LNCaP clone FGC (cell line): ENCODE results near the gene ENTPD6.

Experiments used
- DNase-seq: peaks from one replicate; pipeline ENCODE4 v3.0.0-alpha.2; 2011; ENCODE audit warnings: low read depth
- H3K4me3 ChIP-seq: 2 replicates; pipeline ENCODE4 v1.5.1; 2011; ENCODE audit warnings: mild to moderate bottlenecking, low read depth, low read length, control low read depth
- TF ChIP-seq, protein P1 (sequence below): IDR thresholded peaks from 2 replicates; pipeline ENCODE4 v1.5.1; 2012; ENCODE audit warnings: mild to moderate bottlenecking; ENCODE audit not compliant: control insufficient read depth, insufficient read depth; ENCODE audit errors: extremely low read depth

Gene ENTPD6

DNA sequence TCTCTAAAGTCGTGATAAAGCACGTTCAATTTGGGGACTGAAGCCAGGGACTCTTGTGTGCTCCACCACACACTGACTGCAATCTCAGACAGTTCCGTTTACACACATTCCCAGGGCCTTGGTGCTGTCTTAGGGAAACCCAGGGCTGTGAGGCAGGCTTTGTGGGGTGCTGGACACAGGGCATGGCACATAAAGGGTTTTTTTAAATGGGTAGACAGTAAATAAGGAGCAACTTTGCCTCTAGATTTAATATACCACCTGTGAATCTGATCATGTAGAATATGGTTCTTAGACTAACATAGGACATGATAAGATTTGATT, 2.3 kb downstream of the ENTPD6 start:
- H3K4me3 ChIP-seq = no peak overlapping the region
- DNase-seq = no peak

GRCh38 chr20:25198663-25199383, 3.3 kb downstream of the ENTPD6 start:
- H3K4me3 ChIP-seq = no peak overlapping the region
- no peak for DNase-seq
- TF ChIP-seq, protein P1, sequence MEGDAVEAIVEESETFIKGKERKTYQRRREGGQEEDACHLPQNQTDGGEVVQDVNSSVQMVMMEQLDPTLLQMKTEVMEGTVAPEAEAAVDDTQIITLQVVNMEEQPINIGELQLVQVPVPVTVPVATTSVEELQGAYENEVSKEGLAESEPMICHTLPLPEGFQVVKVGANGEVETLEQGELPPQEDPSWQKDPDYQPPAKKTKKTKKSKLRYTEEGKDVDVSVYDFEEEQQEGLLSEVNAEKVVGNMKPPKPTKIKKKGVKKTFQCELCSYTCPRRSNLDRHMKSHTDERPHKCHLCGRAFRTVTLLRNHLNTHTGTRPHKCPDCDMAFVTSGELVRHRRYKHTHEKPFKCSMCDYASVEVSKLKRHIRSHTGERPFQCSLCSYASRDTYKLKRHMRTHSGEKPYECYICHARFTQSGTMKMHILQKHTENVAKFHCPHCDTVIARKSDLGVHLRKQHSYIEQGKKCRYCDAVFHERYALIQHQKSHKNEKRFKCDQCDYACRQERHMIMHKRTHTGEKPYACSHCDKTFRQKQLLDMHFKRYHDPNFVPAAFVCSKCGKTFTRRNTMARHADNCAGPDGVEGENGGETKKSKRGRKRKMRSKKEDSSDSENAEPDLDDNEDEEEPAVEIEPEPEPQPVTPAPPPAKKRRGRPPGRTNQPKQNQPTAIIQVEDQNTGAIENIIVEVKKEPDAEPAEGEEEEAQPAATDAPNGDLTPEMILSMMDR = no peak

More for the DNA sequence above, 2.3 kb downstream of the ENTPD6 start:
- TF ChIP-seq, protein P1 = no peak

DNA sequence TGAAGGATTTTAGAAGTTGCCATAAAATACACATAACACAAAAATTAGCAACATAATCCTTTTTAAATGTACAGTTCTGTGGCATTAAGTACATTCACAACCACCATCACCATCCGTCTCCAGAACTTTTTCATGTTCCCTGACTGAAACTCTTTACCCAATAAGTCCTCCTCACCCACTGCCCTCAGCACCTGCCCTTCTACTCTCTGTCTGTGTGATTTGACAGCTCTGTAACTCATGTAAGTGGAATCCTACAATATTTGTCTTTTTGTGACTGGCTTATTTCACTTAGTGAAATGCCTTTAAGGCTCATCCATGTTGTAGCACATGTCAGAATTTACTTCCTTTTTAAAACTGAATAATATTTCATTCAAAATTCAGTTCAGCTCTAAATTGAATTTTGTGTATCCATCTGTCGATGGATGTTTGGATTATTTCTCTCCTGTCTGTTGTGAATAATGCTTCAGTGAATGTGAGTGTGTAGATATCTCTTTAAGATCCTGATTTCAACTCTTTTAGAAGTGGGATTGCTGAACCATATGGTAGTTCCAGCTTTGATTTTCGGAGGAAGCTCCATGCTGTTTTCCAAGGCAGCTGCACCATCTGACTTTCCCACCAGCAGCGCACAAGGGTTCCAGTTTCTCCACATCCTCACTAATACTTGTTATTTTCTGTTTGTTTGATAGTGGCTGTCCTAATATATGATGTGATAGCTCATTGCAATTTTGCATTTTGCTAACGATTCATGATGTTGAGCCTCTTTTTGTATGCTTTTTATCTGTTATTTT, 4.2 kb downstream of the ENTPD6 start:
- no peak for DNase-seq
- TF ChIP-seq, protein P1 = no peak
- peak overlapping the region; percentile 21; the same call in 1 of the 2 replicates for H3K4me3 ChIP-seq

DNA sequence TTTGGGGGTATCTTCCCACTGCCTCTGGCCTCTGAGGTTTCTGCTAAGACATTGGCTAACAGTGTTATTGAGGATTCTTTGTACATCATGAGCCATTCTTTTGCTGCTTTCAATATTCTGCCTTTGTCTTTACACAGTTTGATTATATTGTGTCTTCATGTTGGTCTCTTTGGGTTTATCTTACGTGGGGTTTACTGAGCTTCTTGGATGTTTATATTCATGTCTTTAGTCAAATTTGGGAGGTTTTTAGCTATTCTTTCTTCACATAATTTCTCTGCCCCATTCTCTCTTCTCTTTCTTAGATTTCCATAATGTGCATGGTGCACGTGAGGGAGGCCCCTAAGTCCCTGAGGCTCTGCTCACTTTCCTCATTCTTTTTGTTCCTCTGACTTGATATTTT, 7.6 kb downstream of the ENTPD6 start:
- TF ChIP-seq, protein P1 = no peak

DNA sequence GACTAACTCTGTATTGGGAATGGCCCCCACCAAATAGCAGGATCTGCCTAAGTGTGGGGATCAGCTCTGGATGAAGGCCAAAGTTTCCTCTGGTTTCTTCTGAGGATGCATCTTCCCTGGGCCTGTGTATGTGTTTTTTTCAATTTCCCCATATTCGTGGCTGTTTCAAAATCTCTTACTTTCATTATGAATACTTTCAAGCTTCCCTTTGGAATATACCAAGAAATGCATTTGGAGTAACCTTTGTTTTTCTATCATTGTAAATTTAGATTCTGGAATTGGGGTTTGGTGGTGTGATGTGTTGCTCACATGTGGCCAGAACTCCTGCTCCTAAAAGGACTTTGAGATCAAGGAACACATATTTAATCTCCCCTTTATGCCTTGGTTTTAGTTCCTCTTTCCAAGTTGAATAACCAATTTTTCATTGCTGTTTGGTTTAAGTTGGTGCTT, 8.4 kb downstream of the ENTPD6 start:
- DNase-seq = no peak
- no peak overlapping the region for H3K4me3 ChIP-seq
- TF ChIP-seq, protein P1 = no peak

More for the DNA sequence above, 7.6 kb downstream of the ENTPD6 start:
- H3K4me3 ChIP-seq = no peak overlapping the region
- no peak for DNase-seq

- H3K4me3 ChIP-seq = no peak overlapping the region
- TF ChIP-seq, protein P1 = no peak
- no peak for DNase-seq
Observed at GRCh38 chr20:25204550-25205276, 9.2 kb downstream of the ENTPD6 start.
